ENCODE results near the gene COL27A1.

- TF ChIP-seq ARNT (IDR thresholded peaks at IDR 0.05): no peak
- no peak for TF ChIP-seq SIX5 (IDR thresholded peaks at IDR 0.05; ENCODE audit: borderline replicate concordance in 1 of 2, insufficient read depth in 1 of 2, low read depth in 1 of 2, low read length in 2 of 2)
- no peak for TF ChIP-seq RBM22 (IDR thresholded peaks at IDR 0.05; ENCODE audit: low read depth, low read length, poor library complexity, severe bottlenecking)
- no peak for TF ChIP-seq ZC3H11A (IDR thresholded peaks at IDR 0.05; ENCODE audit: low read depth, low read length)
- no peak for TF ChIP-seq FOXO4 (CRISPR knock-in tag; IDR thresholded peaks at IDR 0.05)
- TF ChIP-seq ZNF3 (CRISPR knock-in tag; IDR thresholded peaks at IDR 0.05): no peak
- no peak for TF ChIP-seq ZNF217 (CRISPR knock-in tag; IDR thresholded peaks at IDR 0.05)
- no peak for TF ChIP-seq CTCF (IDR thresholded peaks at IDR 0.05 in 2 of 3, conservative IDR thresholded peaks at IDR 0.05 in 1 of 3; ENCODE audit: insufficient read depth in 2 of 3, low read depth in 1 of 3, low read length in 3 of 3)
- no peak for TF ChIP-seq E2F1 (CRISPR knock-in tag; IDR thresholded peaks at IDR 0.05)
- TF ChIP-seq EP300 (IDR thresholded peaks at IDR 0.05; ENCODE audit: low read length): no peak
- no peak for TF ChIP-seq PCBP1 (IDR thresholded peaks at IDR 0.05; ENCODE audit: low read depth, low read length, poor library complexity, severe bottlenecking)
Measured at GRCh38 chr9:114210136-114210535, 54.8 kb downstream of the COL27A1 start.

Data from K562 (cell line).